ENCODE data around the gene GRHL1. TPM values are rescaled to one million over a fixed set of nuclear protein-coding genes. Genes with fewer than 3 reads are reported as not detected.
"Not testable (repeated sequence)": the region's sequence is repeated elsewhere in the genome, so short reads cannot be mapped to it uniquely, and the experiment has no call there.

GRHL1 gene
- polyA plus RNA-seq, 1 of the 3 experiments (the other 2 are of a cell fraction) = 1.0 TPM

GRCh38 chr2:10014418-10015190 lies 63.1 kb downstream of the GRHL1 start:
- DNase-seq = no peak
- peaks cover 6 to 15% of the 10 kb centered on the region in 2 experiments; a peak in 2 of 4 replicates for H3K4me1 ChIP-seq (ENCODE audit: control insufficient read depth in 1 of 2, insufficient read depth in 2 of 2, low read depth in 1 of 2, low read length in 1 of 2)
- H3K9me3 ChIP-seq = no peaks in the 10 kb centered on the region; the same call in 1 of the 2 replicates
- ChIA-PET CTCF (no interaction called here), POLR2A (no interaction called here)
- 83% methylated on average over 42 of the region's 42 CpGs for WGBS (ENCODE audit: low lambda C conversion rate)
- H3K79me2 ChIP-seq (ENCODE audit: insufficient read depth) = no peaks in the 10 kb centered on the region
- H3K9ac ChIP-seq = no peak overlapping the region
- H3K27me3 ChIP-seq (ENCODE audit: insufficient read depth) = peaks cover 5% of the 10 kb centered on the region; the same call in 1 of the 2 replicates
- H3K4me3 ChIP-seq (ENCODE audit: low read depth in 2 of 2, low read length in 1 of 2) = no peak overlapping the region
- no peaks in the 10 kb centered on the region for H3K36me3 ChIP-seq (replicated peaks in 1 of 2; ENCODE audit: control insufficient read depth in 1 of 2, insufficient read depth in 2 of 2, low read length in 1 of 2)
- H3K27ac ChIP-seq (ENCODE audit: low read depth in 2 of 2, low read length in 1 of 2) = no peak overlapping the region
- H3K9me2 ChIP-seq = no peaks in the 10 kb centered on the region
- H3K4me2 ChIP-seq = no peak overlapping the region
- H2AFZ ChIP-seq (ENCODE audit: low read depth) = no peak overlapping the region
- H4K20me1 ChIP-seq (ENCODE audit: insufficient read depth) = no peaks in the 10 kb centered on the region
- TF ChIP-seq, protein P1, sequence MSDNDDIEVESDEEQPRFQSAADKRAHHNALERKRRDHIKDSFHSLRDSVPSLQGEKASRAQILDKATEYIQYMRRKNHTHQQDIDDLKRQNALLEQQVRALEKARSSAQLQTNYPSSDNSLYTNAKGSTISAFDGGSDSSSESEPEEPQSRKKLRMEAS (IDR thresholded peaks at IDR 0.05; ENCODE audit: low read depth) = no peak
- TF ChIP-seq FOSL2 (IDR thresholded peaks at IDR 0.05; ENCODE audit: borderline replicate concordance, low read depth) (no peak), GATA2 (CRISPR knock-in tag; IDR thresholded peaks at IDR 0.05) (no peak), MXI1 (IDR thresholded peaks at IDR 0.05; ENCODE audit: low read depth, low read length) (no peak), REST (IDR thresholded peaks at IDR 0.05; ENCODE audit: low read depth, low read length) (no peak)
- H3F3A ChIP-seq (replicated peaks; ENCODE audit: insufficient read depth) = no peaks in the 10 kb centered on the region

- H2AFZ ChIP-seq (ENCODE audit: low read depth); H3K9ac ChIP-seq; H3K79me2 ChIP-seq (ENCODE audit: insufficient read depth); H3K36me3 ChIP-seq (replicated peaks in 1 of 2; ENCODE audit: control insufficient read depth in 1 of 2, insufficient read depth in 2 of 2, low read length in 1 of 2); DNase-seq; CTCF ChIA-PET; H3F3A ChIP-seq (replicated peaks; ENCODE audit: insufficient read depth); POLR2A ChIA-PET; H3K9me3 ChIP-seq; H3K4me3 ChIP-seq (ENCODE audit: low read depth in 2 of 2, low read length in 1 of 2); H3K9me2 ChIP-seq; H3K27ac ChIP-seq (ENCODE audit: low read depth in 2 of 2, low read length in 1 of 2); H3K4me2 ChIP-seq; H4K20me1 ChIP-seq (ENCODE audit: insufficient read depth); H3K27me3 ChIP-seq (ENCODE audit: insufficient read depth); H3K4me1 ChIP-seq (ENCODE audit: control insufficient read depth in 1 of 2, insufficient read depth in 2 of 2, low read depth in 1 of 2, low read length in 1 of 2): not testable (repeated sequence)
- WGBS (ENCODE audit: low lambda C conversion rate) = 94% methylated on average over 44 of the region's 44 CpGs
Measured at GRCh38 chr2:10015376-10015989, 64.0 kb downstream of the GRHL1 start.

Measured in SK-N-SH (cell line).